Middle frontal gyrus (tissue), 1 donor: ENCODE measurements around the gene DPP6.
A peak's percentile ranks its signal among the peaks of the same experiment; 100 is the strongest.

Source experiments
- DNase-seq: peaks from one replicate; pipeline ENCODE4 v3.0.0-alpha.2; 2015; ENCODE audit warnings: low spot score; ENCODE audit errors: extremely low spot score

DPP6 gene

GRCh38 chr7:154584352-154585252, 532.4 kb downstream of the DPP6 start:
- peak; percentile 40 for DNase-seq

GRCh38 chr7:154587792-154588191, 535.6 kb downstream of the DPP6 start:
- no peak for DNase-seq

- DNase-seq = peak; percentile 45
These were observed 539.3 kb downstream of the DPP6 start for GRCh38 chr7:154591544-154591943.

GRCh38 chr7:154592388-154592787, 540.2 kb downstream of the DPP6 start:
- no peak for DNase-seq

GRCh38 chr7:154598396-154598795, 546.2 kb downstream of the DPP6 start:
- no peak for DNase-seq

- no peak for DNase-seq
These were observed 546.7 kb downstream of the DPP6 start for GRCh38 chr7:154598864-154599263.

- DNase-seq = no peak
These were observed 558.7 kb downstream of the DPP6 start for GRCh38 chr7:154610903-154611302.

- DNase-seq = no peak
These were observed 561.6 kb downstream of the DPP6 start for GRCh38 chr7:154613811-154614210.

GRCh38 chr7:154620141-154620755, 568.0 kb downstream of the DPP6 start:
- DNase-seq = peak; percentile 23

GRCh38 chr7:154623399-154623798, 571.2 kb downstream of the DPP6 start:
- DNase-seq = no peak

- no peak for DNase-seq
These were observed 575.6 kb downstream of the DPP6 start for GRCh38 chr7:154627646-154628290.

GRCh38 chr7:154628556-154628955, 576.4 kb downstream of the DPP6 start:
- no peak for DNase-seq

GRCh38 chr7:154631162-154631561, 579.0 kb downstream of the DPP6 start:
- no peak for DNase-seq

GRCh38 chr7:154633641-154634040, 581.4 kb downstream of the DPP6 start:
- DNase-seq = no peak

GRCh38 chr7:154638286-154638685, 586.1 kb downstream of the DPP6 start:
- no peak for DNase-seq

- DNase-seq = no peak
These were observed 588.2 kb downstream of the DPP6 start for GRCh38 chr7:154640266-154640865.

GRCh38 chr7:154640917-154641316, 588.7 kb downstream of the DPP6 start:
- DNase-seq = no peak

- DNase-seq = no peak
These were observed 592.2 kb downstream of the DPP6 start for GRCh38 chr7:154644366-154644765.

GRCh38 chr7:154646126-154647013, 594.2 kb downstream of the DPP6 start:
- DNase-seq = no peak

- DNase-seq = no peak
These were observed 595.4 kb downstream of the DPP6 start for GRCh38 chr7:154647625-154648024.

- DNase-seq = no peak
These were observed 596.8 kb downstream of the DPP6 start for GRCh38 chr7:154649015-154649414.
